ENCODE data around the gene KRIT1. TPM values are rescaled to one million over a fixed set of nuclear protein-coding genes. Genes with fewer than 3 reads are reported as not detected.

KRIT1 gene
- total and polyA plus RNA-seq, 9 donors, result 21.5 to 38.2 (median 27.4) TPM

DNA sequence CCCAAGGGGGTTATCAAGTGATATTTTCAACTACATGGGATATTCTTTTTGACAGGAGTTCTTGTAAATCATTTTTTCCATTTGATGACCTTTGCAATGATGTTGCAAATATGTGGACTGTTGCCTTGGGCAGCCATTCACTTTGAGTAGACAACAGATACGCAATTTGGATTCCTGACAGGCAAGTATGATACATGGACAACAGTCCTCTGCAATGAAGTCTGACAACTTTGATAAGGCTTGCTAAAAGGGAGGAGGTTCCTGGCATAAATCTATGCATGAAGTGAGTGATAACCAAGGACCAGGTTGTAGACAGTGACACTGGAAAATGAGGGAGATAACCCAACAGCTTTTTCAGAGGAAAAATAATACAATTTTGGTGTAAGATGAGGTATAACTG lies 84.4 kb downstream of the KRIT1 start:
- no peak overlapping the region for H3K27ac ChIP-seq (ENCODE audit: low read length)
- H3K4me1 ChIP-seq (ENCODE audit: control insufficient read depth, insufficient read depth, low read length), result no peaks in the 10 kb centered on the region
- no peak for DNase-seq
- no peaks in the 10 kb centered on the region for H3K9me3 ChIP-seq (replicated peaks; ENCODE audit: control insufficient read depth, low read depth, low read length)
- H3K27me3 ChIP-seq (ENCODE audit: control insufficient read depth, insufficient read depth, low read length), result no peaks in the 10 kb centered on the region
- H3K4me3 ChIP-seq (ENCODE audit: low read length), result no peak overlapping the region
- WGBS (ENCODE audit: insufficient coverage), result 100% methylated on average over 1 of the region's 1 CpG
- H3K36me3 ChIP-seq (ENCODE audit: control insufficient read depth, insufficient read depth, low read length), result no peaks in the 10 kb centered on the region

- no peak for DNase-seq
- no peak overlapping the region for H3K27ac ChIP-seq (ENCODE audit: low read length)
- WGBS (ENCODE audit: insufficient coverage), result 85% methylated on average over 3 of the region's 3 CpGs
- H3K4me3 ChIP-seq (ENCODE audit: low read length), result no peak overlapping the region
- no peaks in the 10 kb centered on the region for H3K27me3 ChIP-seq (ENCODE audit: control insufficient read depth, insufficient read depth, low read length)
- H3K4me1 ChIP-seq (ENCODE audit: control insufficient read depth, insufficient read depth, low read length), result no peaks in the 10 kb centered on the region
- H3K36me3 ChIP-seq (ENCODE audit: control insufficient read depth, insufficient read depth, low read length), result no peaks in the 10 kb centered on the region
- no peaks in the 10 kb centered on the region for H3K9me3 ChIP-seq (replicated peaks; ENCODE audit: control insufficient read depth, low read depth, low read length)
These were observed 86.8 kb downstream of the KRIT1 start for GRCh38 chr7:92158660-92159575.

GRCh38 chr7:92156990-92157389 lies 88.7 kb downstream of the KRIT1 start:
- Histone ChIP-seq H3K9me3 (replicated peaks; ENCODE audit: control insufficient read depth, low read depth, low read length) (no peaks in the 10 kb centered on the region), H3K4me1 (ENCODE audit: control insufficient read depth, insufficient read depth, low read length) (no peaks in the 10 kb centered on the region), H3K27ac (ENCODE audit: low read length) (no peak overlapping the region), H3K4me3 (ENCODE audit: low read length) (no peak overlapping the region), H3K36me3 (ENCODE audit: control insufficient read depth, insufficient read depth, low read length) (no peaks in the 10 kb centered on the region), H3K27me3 (ENCODE audit: control insufficient read depth, insufficient read depth, low read length) (no peaks in the 10 kb centered on the region)
- DNase-seq, result no peak

GRCh38 chr7:92155108-92155739 lies 90.5 kb downstream of the KRIT1 start:
- Histone ChIP-seq H3K4me1 (ENCODE audit: control insufficient read depth, insufficient read depth, low read length) (no peaks in the 10 kb centered on the region), H3K9me3 (replicated peaks; ENCODE audit: control insufficient read depth, low read depth, low read length) (no peaks in the 10 kb centered on the region), H3K36me3 (ENCODE audit: control insufficient read depth, insufficient read depth, low read length) (no peaks in the 10 kb centered on the region), H3K4me3 (ENCODE audit: low read length) (no peak overlapping the region), H3K27me3 (ENCODE audit: control insufficient read depth, insufficient read depth, low read length) (no peaks in the 10 kb centered on the region), H3K27ac (ENCODE audit: low read length) (no peak overlapping the region)
- no peak for DNase-seq
- WGBS (ENCODE audit: insufficient coverage), result 80% methylated on average over 1 of the region's 1 CpG

DNA sequence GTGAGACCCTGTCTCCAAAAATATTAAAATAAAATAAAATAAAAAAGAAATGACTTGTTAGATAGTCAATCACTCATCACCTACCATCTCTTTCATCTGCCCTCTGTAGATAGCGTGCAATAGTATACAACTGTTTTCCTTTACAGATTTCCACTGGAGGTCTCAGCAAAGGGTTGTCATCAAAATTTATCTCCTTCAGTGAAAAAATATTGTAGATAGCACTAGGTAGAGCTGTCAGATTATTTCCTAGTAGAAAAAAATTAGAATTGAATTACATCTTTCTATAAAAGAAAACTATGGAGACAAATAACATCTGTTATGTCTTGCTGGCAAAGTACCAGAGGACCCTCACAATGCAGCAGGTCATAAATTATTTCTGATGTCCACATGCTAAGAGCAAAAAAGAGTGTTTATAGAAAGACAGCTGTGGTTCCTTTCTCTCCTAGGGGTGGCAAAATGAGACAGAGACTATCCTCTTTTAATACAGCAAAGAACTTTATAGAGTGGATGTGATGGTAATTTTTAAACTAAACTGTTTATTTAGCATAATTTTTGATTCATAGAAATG lies 95.2 kb downstream of the KRIT1 start:
- H3K9me3 ChIP-seq (replicated peaks; ENCODE audit: control insufficient read depth, low read depth, low read length), result no peaks in the 10 kb centered on the region
- H3K27me3 ChIP-seq (ENCODE audit: control insufficient read depth, insufficient read depth, low read length), result no peaks in the 10 kb centered on the region
- WGBS (ENCODE audit: insufficient coverage), result no CpG with 5 or more reads among the region's 1 CpG
- no peak overlapping the region for H3K27ac ChIP-seq (ENCODE audit: low read length)
- DNase-seq, result no peak
- H3K36me3 ChIP-seq (ENCODE audit: control insufficient read depth, insufficient read depth, low read length), result no peaks in the 10 kb centered on the region
- H3K4me3 ChIP-seq (ENCODE audit: low read length), result no peak overlapping the region
- no peaks in the 10 kb centered on the region for H3K4me1 ChIP-seq (ENCODE audit: control insufficient read depth, insufficient read depth, low read length)

DNA sequence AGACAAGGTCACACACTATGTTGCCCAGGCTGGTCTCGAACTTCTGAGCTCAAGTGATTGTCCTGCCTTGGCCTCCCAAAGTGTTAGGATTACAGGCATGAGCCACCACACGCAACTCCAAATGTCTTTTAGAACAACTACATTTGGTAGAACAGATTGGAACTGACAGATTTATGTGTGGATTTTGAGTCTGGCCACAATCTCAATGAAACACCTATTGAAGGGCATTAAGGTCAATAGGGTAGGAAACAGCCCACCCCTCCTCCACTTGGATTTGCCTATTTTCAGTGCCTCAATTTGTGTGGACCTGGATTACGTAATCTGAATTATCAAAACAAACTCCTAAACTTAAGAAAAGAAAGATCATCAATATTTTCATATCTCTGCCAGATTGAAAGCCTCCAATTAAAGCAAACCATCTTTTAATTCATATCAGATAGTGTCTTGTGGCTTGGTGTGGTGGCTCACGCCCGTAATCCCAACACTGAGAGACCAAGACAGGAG lies 95.9 kb downstream of the KRIT1 start:
- Histone ChIP-seq H3K4me3 (ENCODE audit: low read length) (no peak overlapping the region), H3K4me1 (ENCODE audit: control insufficient read depth, insufficient read depth, low read length) (no peaks in the 10 kb centered on the region), H3K36me3 (ENCODE audit: control insufficient read depth, insufficient read depth, low read length) (no peaks in the 10 kb centered on the region), H3K27me3 (ENCODE audit: control insufficient read depth, insufficient read depth, low read length) (no peaks in the 10 kb centered on the region), H3K27ac (ENCODE audit: low read length) (no peak overlapping the region), H3K9me3 (replicated peaks; ENCODE audit: control insufficient read depth, low read depth, low read length) (no peaks in the 10 kb centered on the region)
- no peak for DNase-seq
- no CpG with 5 or more reads among the region's 5 CpGs for WGBS (ENCODE audit: insufficient coverage)

Other genes with a start within 250 kb of the KRIT1 start
- 44.1 TPM for gene CYP51A1, start 111.4 kb downstream of the KRIT1 start, total RNA-seq
- 10 to 100 TPM; 22.7 to 37.7 (median 30.0) TPM for gene CYP51A1, start 111.4 kb downstream of the KRIT1 start, polyA plus RNA-seq (ENCODE audit: insufficient read depth in 1 of 8, insufficient read length in 8 of 8, low replicate concordance in 1 of 8)
- gene LRRD1, start 66.8 kb downstream of the KRIT1 start, total RNA-seq, result 0.31 TPM
- gene LRRD1, start 66.8 kb downstream of the KRIT1 start, polyA plus RNA-seq (ENCODE audit: insufficient read depth in 1 of 8, insufficient read length in 8 of 8, low replicate concordance in 1 of 8), result under 1 TPM; 0.11 to 0.64 (median 0.28) TPM
- gene ANKIB1, start 60 bp upstream of the KRIT1 start, total RNA-seq, result 30.6 TPM
- gene ANKIB1, start 60 bp upstream of the KRIT1 start, polyA plus RNA-seq (ENCODE audit: insufficient read depth in 1 of 8, insufficient read length in 8 of 8, low replicate concordance in 1 of 8), result 10 to 100 TPM; 15.0 to 31.5 (median 23.7) TPM
- 22.3 TPM for gene GATAD1, start 201.6 kb upstream of the KRIT1 start, total RNA-seq
- gene GATAD1, start 201.6 kb upstream of the KRIT1 start, polyA plus RNA-seq (ENCODE audit: insufficient read depth in 1 of 8, insufficient read length in 8 of 8, low replicate concordance in 1 of 8), result 10 to 100 TPM; 16.9 to 29.1 (median 22.5) TPM
- gene ERVW-1, start 232.0 kb upstream of the KRIT1 start, total RNA-seq, result 0.40 TPM
- 1 to 10 TPM in 1 of 8 donors, under 1 TPM in 7; 0.38 to 1.6 (median 0.70) TPM for gene ERVW-1, start 232.0 kb upstream of the KRIT1 start, polyA plus RNA-seq (ENCODE audit: insufficient read depth in 1 of 8, insufficient read length in 8 of 8, low replicate concordance in 1 of 8)